Right lobe of liver (tissue), 4 donors: ENCODE results near the gene AK1.

ENCODE experiments used
- CTCF ChIP-seq, 4 donors: fragments of 200-600 bp in 3 of 4; fragments of 450-650 bp in 1 of 4; IDR thresholded peaks; one replicate each; pipeline versions ENCODE4 v1.5.1 to v1.8.0; 2016 to 2022; ENCODE audit warnings: antibody characterized with exemption in 4 of 4, mild to moderate bottlenecking in 2 of 4
- POLR2A ChIP-seq: fragments of 450-650 bp; IDR thresholded peaks from one replicate; pipeline ENCODE4 v1.6.1; 2017; ENCODE audit warnings: antibody characterized with exemption, mild to moderate bottlenecking
- donor health status: DM: no; HTN: no; CAD: no.
- donor health status: DM: no; HTN: no; CAD: no.
- donor health status: DM: no; HTN: yes; CAD: no.

GRCh38 chr9:127884976-127885490 is 7.6 kb upstream of the AK1 start:
- no peak for TF ChIP-seq CTCF (IDR thresholded peaks at IDR 0.05)
- no peak for TF ChIP-seq POLR2A
